ENCODE results near the gene MN1.

The MN1 gene

DNA sequence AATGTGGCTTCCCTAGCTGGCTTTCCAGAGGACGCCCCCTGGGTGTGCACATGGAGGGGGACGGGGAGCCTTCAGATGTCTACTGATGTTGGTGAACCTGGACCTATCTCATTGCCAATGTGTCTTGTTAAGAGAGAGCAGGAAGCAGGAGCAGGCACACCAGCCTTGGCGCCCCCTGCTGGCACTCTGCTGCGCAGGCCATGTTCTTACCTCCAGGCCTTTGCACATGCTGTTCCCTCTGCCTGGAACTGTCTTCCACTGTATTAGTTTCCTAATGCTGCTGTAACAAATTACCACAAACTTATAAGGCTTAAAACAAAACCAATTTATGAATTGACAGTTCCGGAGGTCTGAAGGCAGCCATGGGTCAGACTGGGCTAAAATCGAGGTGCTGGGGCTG lies 23.6 kb upstream of the MN1 start:
- Histone ChIP-seq H3K4me3 (ENCODE audit: low read depth, low read length) (no peak overlapping the region), H3K9ac (ENCODE audit: low read depth, low read length) (no peak overlapping the region), H3K27me3 (ENCODE audit: control insufficient read depth, insufficient read depth, low read length) (no peaks in the 10 kb centered on the region), H3K36me3 (ENCODE audit: control insufficient read depth, insufficient read depth, low read length) (no peaks in the 10 kb centered on the region), H3K9me3 (ENCODE audit: control insufficient read depth, insufficient read depth, low read length) (no peaks in the 10 kb centered on the region), H3K27ac (ENCODE audit: low read depth, low read length) (no peak overlapping the region), H3K4me1 (ENCODE audit: control insufficient read depth, insufficient read depth, low read length) (peaks cover 7% of the 10 kb centered on the region; the same call in 1 of the 2 replicates)

DNA sequence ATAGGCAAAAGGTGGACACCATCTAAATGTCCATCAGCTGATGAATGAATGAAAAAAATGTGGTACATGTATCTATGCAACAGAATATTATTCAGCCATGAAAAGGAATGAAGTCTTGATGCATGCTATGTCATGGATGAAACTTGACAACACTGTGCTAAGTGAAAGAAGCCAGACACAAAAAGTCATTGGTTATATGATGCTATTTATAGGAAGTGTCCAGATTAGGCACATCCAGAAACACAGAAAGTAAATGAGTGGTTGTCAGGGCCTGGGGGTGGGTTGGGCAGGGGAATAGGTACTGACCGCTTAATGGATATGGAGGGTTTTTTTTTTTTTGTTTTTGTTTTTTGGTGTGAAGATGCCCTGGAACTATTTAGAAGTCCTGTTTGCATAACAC lies 21.7 kb upstream of the MN1 start:
- no peak overlapping the region for H3K9ac ChIP-seq (ENCODE audit: low read depth, low read length)
- H3K4me3 ChIP-seq (ENCODE audit: low read depth, low read length) = no peak overlapping the region
- no peaks in the 10 kb centered on the region for H3K36me3 ChIP-seq (ENCODE audit: control insufficient read depth, insufficient read depth, low read length)
- no peaks in the 10 kb centered on the region for H3K27me3 ChIP-seq (ENCODE audit: control insufficient read depth, insufficient read depth, low read length)
- no peak overlapping the region for H3K27ac ChIP-seq (ENCODE audit: low read depth, low read length)
- H3K9me3 ChIP-seq (ENCODE audit: control insufficient read depth, insufficient read depth, low read length) = no peaks in the 10 kb centered on the region
- peaks cover 7% of the 10 kb centered on the region; the same call in 1 of the 2 replicates for H3K4me1 ChIP-seq (ENCODE audit: control insufficient read depth, insufficient read depth, low read length)

- Histone ChIP-seq H3K4me3 (ENCODE audit: low read depth, low read length) (no peak overlapping the region), H3K4me1 (ENCODE audit: control insufficient read depth, insufficient read depth, low read length) (peaks cover 7% of the 10 kb centered on the region; the same call in 1 of the 2 replicates), H3K27ac (ENCODE audit: low read depth, low read length) (no peak overlapping the region), H3K9ac (ENCODE audit: low read depth, low read length) (no peak overlapping the region), H3K9me3 (ENCODE audit: control insufficient read depth, insufficient read depth, low read length) (no peaks in the 10 kb centered on the region), H3K27me3 (ENCODE audit: control insufficient read depth, insufficient read depth, low read length) (no peaks in the 10 kb centered on the region), H3K36me3 (ENCODE audit: control insufficient read depth, insufficient read depth, low read length) (no peaks in the 10 kb centered on the region)
Observed at GRCh38 chr22:27820896-27821866, 19.6 kb upstream of the MN1 start.

DNA sequence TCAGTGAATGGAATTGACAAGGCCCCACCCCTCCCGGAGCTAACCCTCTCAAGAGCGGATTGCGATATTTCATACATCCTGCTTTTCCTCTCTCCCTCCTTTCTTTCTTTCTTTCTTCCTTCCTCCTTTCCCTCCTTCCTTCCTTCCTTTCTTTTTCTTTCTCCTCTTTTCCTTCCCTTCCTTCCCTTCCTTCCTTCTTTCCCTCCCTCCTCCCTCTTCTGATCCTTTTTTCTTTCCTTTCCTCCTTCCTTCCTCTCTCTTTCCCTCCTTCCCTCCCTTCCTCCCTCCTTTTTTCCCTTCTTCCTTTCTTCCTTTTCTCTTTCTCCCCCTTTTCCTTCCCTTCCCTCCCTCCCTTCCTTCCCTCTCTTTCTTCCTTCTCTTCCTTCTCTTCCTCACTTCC lies 15.0 kb upstream of the MN1 start:
- Histone ChIP-seq H3K27ac (ENCODE audit: low read depth, low read length) (no peak overlapping the region), H3K27me3 (ENCODE audit: control insufficient read depth, insufficient read depth, low read length) (no peaks in the 10 kb centered on the region), H3K36me3 (ENCODE audit: control insufficient read depth, insufficient read depth, low read length) (no peaks in the 10 kb centered on the region), H3K4me1 (ENCODE audit: control insufficient read depth, insufficient read depth, low read length) (peaks cover 7% of the 10 kb centered on the region; the same call in 1 of the 2 replicates), H3K4me3 (ENCODE audit: low read depth, low read length) (no peak overlapping the region), H3K9me3 (ENCODE audit: control insufficient read depth, insufficient read depth, low read length) (no peaks in the 10 kb centered on the region), H3K9ac (ENCODE audit: low read depth, low read length) (no peak overlapping the region)

- no peak overlapping the region for H3K27ac ChIP-seq (ENCODE audit: low read depth, low read length)
- no peak overlapping the region for H3K9ac ChIP-seq (ENCODE audit: low read depth, low read length)
- no peaks in the 10 kb centered on the region for H3K27me3 ChIP-seq (ENCODE audit: control insufficient read depth, insufficient read depth, low read length)
- no peaks in the 10 kb centered on the region for H3K9me3 ChIP-seq (ENCODE audit: control insufficient read depth, insufficient read depth, low read length)
- H3K4me3 ChIP-seq (ENCODE audit: low read depth, low read length) = no peak overlapping the region
- no peaks in the 10 kb centered on the region for H3K36me3 ChIP-seq (ENCODE audit: control insufficient read depth, insufficient read depth, low read length)
- H3K4me1 ChIP-seq (ENCODE audit: control insufficient read depth, insufficient read depth, low read length) = peaks cover 2% of the 10 kb centered on the region; the same call in 1 of the 2 replicates
Observed at GRCh38 chr22:27815826-27816530, 14.4 kb upstream of the MN1 start.

GRCh38 chr22:27814993-27815392 lies 13.4 kb upstream of the MN1 start:
- H3K4me3 ChIP-seq (ENCODE audit: low read depth, low read length) = no peak overlapping the region
- H3K27me3 ChIP-seq (ENCODE audit: control insufficient read depth, insufficient read depth, low read length) = no peaks in the 10 kb centered on the region
- peaks cover 8% of the 10 kb centered on the region for H3K4me1 ChIP-seq (ENCODE audit: control insufficient read depth, insufficient read depth, low read length)
- H3K9ac ChIP-seq (ENCODE audit: low read depth, low read length) = no peak overlapping the region
- H3K27ac ChIP-seq (ENCODE audit: low read depth, low read length) = no peak overlapping the region
- H3K9me3 ChIP-seq (ENCODE audit: control insufficient read depth, insufficient read depth, low read length) = no peaks in the 10 kb centered on the region
- H3K36me3 ChIP-seq (ENCODE audit: control insufficient read depth, insufficient read depth, low read length) = no peaks in the 10 kb centered on the region

- Histone ChIP-seq H3K4me3 (ENCODE audit: low read depth, low read length) (no peak overlapping the region), H3K4me1 (ENCODE audit: control insufficient read depth, insufficient read depth, low read length) (peaks cover 8% of the 10 kb centered on the region), H3K9ac (ENCODE audit: low read depth, low read length) (no peak overlapping the region), H3K27me3 (ENCODE audit: control insufficient read depth, insufficient read depth, low read length) (peaks cover 7% of the 10 kb centered on the region), H3K36me3 (ENCODE audit: control insufficient read depth, insufficient read depth, low read length) (no peaks in the 10 kb centered on the region), H3K9me3 (ENCODE audit: control insufficient read depth, insufficient read depth, low read length) (no peaks in the 10 kb centered on the region), H3K27ac (ENCODE audit: low read depth, low read length) (no peak overlapping the region)
Observed at GRCh38 chr22:27811778-27812177, 10.2 kb upstream of the MN1 start.

DNA sequence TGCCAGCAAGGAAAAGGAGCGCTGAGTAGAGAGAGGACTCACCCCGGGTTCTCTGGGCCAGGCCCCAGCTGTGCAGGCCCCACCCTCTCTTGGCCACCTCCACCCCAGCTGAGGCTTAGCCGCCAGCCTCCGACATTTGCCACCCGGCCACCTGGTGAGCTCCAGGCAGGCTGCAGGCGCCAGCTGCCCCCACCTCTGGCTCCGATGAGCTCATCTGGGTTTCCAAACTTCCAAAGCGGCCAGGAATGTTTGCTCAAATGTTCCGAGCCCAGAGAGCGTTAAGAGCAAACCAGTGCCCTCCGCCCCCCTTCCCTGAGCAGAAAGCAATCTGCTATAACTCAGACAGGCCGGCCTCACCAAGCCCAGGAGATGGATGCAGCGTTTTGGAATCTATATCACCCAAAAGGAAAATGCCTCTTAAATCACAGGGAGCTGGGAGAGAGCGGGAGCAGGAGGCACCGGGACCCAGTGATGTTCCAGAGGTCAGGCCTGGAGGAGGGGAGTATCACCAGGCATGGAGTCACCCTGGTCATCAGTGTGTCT lies 9.1 kb upstream of the MN1 start:
- peaks cover 7% of the 10 kb centered on the region for H3K27me3 ChIP-seq (ENCODE audit: control insufficient read depth, insufficient read depth, low read length)
- H3K9ac ChIP-seq (ENCODE audit: low read depth, low read length) = no peak overlapping the region
- peaks cover 8% of the 10 kb centered on the region for H3K4me1 ChIP-seq (ENCODE audit: control insufficient read depth, insufficient read depth, low read length)
- no peak overlapping the region for H3K4me3 ChIP-seq (ENCODE audit: low read depth, low read length)
- no peaks in the 10 kb centered on the region for H3K36me3 ChIP-seq (ENCODE audit: control insufficient read depth, insufficient read depth, low read length)
- no peak overlapping the region for H3K27ac ChIP-seq (ENCODE audit: low read depth, low read length)
- H3K9me3 ChIP-seq (ENCODE audit: control insufficient read depth, insufficient read depth, low read length) = no peaks in the 10 kb centered on the region

DNA sequence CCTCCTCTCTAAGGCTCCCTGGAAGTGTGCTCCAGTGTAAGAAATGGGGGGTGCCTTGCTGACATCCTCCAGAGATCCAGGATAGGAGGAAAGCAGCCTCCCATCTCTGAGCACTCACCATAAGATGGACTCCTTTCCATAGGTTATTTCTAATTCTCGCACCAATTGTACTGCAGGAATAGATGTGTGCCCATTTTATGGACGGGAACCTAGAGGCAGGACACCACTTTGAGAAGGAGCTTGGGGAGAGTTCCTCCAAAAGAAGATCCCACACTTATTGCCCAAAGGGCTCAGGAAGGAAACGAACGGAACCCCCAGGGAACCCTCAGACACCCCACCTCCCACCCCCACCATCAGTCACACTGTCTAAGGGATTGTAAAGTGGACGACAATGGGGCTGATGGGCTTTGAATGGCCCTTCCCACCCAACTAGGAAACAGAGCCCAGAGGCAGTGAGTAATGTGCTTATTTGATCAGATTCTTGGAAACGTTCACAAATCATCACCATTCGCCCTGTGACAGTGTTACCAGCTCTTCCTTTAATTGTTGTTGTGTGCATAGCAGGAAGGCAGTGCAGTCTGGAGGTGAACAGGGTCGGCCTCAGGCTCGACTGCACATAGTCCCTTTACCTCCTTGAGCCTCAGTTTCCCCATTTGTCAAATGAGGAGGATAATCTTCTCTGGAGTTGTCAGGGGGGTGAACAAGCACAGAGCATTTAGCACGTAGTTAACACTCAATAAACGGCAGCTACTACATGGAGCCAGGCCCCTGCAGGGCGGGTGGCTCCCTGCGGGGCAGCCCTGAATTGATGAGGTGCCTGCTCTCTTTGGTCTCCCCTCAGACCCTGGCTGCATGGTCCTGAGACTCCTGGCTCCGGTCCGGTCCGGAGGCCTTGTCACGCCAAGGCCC lies 8.4 kb upstream of the MN1 start:
- Histone ChIP-seq H3K9ac (ENCODE audit: low read depth, low read length) (no peak overlapping the region), H3K27me3 (ENCODE audit: control insufficient read depth, insufficient read depth, low read length) (peaks cover 7% of the 10 kb centered on the region), H3K4me3 (ENCODE audit: low read depth, low read length) (no peak overlapping the region), H3K36me3 (ENCODE audit: control insufficient read depth, insufficient read depth, low read length) (no peaks in the 10 kb centered on the region), H3K9me3 (ENCODE audit: control insufficient read depth, insufficient read depth, low read length) (no peaks in the 10 kb centered on the region), H3K27ac (ENCODE audit: low read depth, low read length) (no peak overlapping the region), H3K4me1 (ENCODE audit: control insufficient read depth, insufficient read depth, low read length) (peaks cover 8% of the 10 kb centered on the region)

DNA sequence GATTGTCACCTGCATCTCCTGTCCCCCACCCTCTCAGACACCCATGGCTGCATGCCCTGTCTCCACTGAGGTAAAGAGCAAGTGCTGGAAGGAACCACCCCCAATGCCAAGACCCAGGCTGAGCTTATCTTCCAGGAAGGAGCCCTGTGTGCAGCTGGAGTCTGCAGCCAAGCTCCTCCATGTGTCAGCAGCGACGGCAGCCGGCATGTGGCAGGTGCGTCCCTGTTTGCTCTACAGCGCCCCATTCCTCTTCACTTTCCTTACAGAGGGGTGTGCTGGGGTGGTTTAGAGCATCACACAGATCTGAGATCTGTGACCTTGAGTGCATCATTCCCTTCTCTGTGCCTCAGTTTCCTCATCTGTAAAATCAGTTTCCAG lies 7.7 kb upstream of the MN1 start:
- Histone ChIP-seq H3K4me3 (ENCODE audit: low read depth, low read length) (no peak overlapping the region), H3K4me1 (ENCODE audit: control insufficient read depth, insufficient read depth, low read length) (peaks cover 12% of the 10 kb centered on the region), H3K9me3 (ENCODE audit: control insufficient read depth, insufficient read depth, low read length) (no peaks in the 10 kb centered on the region), H3K9ac (ENCODE audit: low read depth, low read length) (no peak overlapping the region), H3K27me3 (ENCODE audit: control insufficient read depth, insufficient read depth, low read length) (peaks cover 12% of the 10 kb centered on the region), H3K27ac (ENCODE audit: low read depth, low read length) (no peak overlapping the region), H3K36me3 (ENCODE audit: control insufficient read depth, insufficient read depth, low read length) (no peaks in the 10 kb centered on the region)
